H7 (cell line): ENCODE results near the gene FBXL7. TPM values are rescaled to one million over a fixed set of nuclear protein-coding genes. Genes with fewer than 3 reads are reported as not detected.

ENCODE experiments used
- DNase-seq: peaks from one replicate; pipeline ENCODE4 v3.0.0; 2012
- H3K27me3 ChIP-seq: 2 replicates; pipeline ENCODE4 v1.6.0; 2011; ENCODE audit warnings: mild to moderate bottlenecking, low read length; ENCODE audit not compliant: control insufficient read depth, insufficient read depth
- H3K36me3 ChIP-seq: replicated peaks from 2 replicates; pipeline ENCODE4 v1.5.1; 2011; ENCODE audit warnings: low read length; ENCODE audit not compliant: control insufficient read depth, insufficient read depth
- H3K4me3 ChIP-seq: 2 replicates; pipeline ENCODE4 v1.5.1; 2011; ENCODE audit warnings: low read depth, mild to moderate bottlenecking, control low read depth, low read length, moderate library complexity; ENCODE audit not compliant: insufficient read depth
- total RNA-seq: library from RNA; depleted of rRNA; stranded (reverse); fragments of >200 nt; shearing (Covaris generic); gene quantifications from 2 replicates; pipeline ENCODE4 v1.2.3, GENCODE V29; 2014

Gene FBXL7
- total RNA-seq, 1 experiment from 2014 or later: 7.5 TPM

GRCh38 chr5:15940905-15941304, 440.9 kb downstream of the FBXL7 start:
- Histone ChIP-seq H3K4me3 (no peak overlapping the region), H3K27me3 (no peaks in the 10 kb centered on the region), H3K36me3 (no peaks in the 10 kb centered on the region; the same call in 1 of the 2 replicates)
- DNase-seq: no peak

DNA sequence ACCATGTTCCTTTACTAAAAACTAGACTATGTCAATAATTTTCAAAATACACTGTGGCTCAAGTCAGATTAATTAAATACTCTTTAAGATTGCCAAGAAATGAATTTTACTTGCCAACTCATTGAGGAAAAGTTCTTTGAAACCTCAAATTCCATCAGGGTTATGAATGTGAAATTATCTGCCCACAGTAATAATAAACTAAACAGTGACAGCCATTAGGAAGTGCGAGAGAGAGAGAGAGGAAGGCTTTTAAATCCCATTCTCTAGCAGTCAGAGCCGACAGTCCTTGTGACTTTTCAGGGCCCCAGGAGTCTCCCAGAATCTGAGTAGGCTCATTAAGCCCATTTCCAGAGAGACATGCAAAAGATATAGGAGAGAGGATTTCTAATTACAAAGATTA, 443.5 kb downstream of the FBXL7 start:
- Histone ChIP-seq H3K27me3 (no peaks in the 10 kb centered on the region), H3K4me3 (no peak overlapping the region), H3K36me3 (no peaks in the 10 kb centered on the region; the same call in 1 of the 2 replicates)
- no peak for DNase-seq

DNA sequence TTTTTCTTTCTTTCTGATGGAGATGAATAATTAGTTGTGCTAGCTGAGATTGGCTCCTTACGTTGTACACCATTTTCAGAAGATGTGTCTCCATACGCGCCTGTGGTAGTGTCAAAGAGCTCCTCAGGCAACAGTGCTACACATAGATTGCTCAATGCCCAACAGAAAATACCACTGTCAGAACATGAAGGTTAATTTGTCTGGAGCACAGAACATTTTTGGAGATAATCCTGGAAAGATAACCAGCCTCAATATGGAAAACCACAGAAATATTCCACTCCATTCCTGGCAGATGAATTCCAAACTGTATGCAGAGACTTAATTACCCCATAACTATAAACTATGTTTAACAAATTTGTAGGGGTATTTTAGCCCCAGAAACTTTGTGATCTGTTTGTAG, 446.0 kb downstream of the FBXL7 start:
- no peak overlapping the region for H3K4me3 ChIP-seq
- H3K27me3 ChIP-seq: no peaks in the 10 kb centered on the region
- no peaks in the 10 kb centered on the region for H3K36me3 ChIP-seq
- DNase-seq: no peak

- Histone ChIP-seq H3K27me3 (no peaks in the 10 kb centered on the region), H3K36me3 (no peaks in the 10 kb centered on the region), H3K4me3 (no peak overlapping the region)
- no peak for DNase-seq
These were observed 448.2 kb downstream of the FBXL7 start for GRCh38 chr5:15948190-15948589.

DNA sequence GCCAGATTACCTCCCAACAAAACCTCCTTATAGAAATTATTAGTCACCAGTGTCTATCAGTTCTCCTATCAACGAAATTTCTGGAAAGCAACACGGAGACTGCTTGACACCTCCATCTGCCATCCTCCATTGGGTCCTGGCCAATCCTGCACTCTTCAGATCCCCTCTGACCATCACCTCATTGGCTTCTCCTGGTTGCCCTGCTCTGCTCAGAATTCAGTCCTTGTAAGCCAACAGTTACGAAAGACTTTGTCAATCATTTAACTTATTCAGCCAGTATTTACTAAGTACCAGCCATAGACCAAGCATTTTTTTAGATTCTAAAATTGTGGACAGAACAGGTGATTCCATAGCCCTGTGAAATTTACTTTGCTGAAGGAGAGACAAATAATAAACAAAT, 451.1 kb downstream of the FBXL7 start:
- Histone ChIP-seq H3K36me3 (no peaks in the 10 kb centered on the region), H3K27me3 (no peaks in the 10 kb centered on the region), H3K4me3 (no peak overlapping the region)
- DNase-seq: no peak

DNA sequence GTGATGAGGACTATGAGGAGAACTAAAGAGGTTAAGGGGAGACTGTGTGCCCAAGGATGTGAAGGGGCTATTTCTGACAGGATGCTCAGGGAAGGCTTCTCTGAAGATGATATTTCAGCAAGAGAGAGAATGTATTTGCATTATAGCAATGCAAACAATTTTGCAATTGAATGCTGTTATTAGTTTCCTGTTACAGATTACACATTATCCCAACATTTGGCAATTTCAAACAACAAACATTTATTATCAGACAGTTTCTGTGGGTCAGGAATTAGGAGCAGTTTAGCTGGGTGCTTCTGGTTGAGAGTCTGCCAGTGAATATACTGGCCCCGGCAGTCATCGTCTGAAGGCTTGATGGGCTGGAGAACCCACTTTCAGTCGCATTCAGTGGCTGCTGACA, 451.6 kb downstream of the FBXL7 start:
- no peak overlapping the region for H3K4me3 ChIP-seq
- DNase-seq: no peak
- H3K27me3 ChIP-seq: no peaks in the 10 kb centered on the region
- no peaks in the 10 kb centered on the region for H3K36me3 ChIP-seq

DNA sequence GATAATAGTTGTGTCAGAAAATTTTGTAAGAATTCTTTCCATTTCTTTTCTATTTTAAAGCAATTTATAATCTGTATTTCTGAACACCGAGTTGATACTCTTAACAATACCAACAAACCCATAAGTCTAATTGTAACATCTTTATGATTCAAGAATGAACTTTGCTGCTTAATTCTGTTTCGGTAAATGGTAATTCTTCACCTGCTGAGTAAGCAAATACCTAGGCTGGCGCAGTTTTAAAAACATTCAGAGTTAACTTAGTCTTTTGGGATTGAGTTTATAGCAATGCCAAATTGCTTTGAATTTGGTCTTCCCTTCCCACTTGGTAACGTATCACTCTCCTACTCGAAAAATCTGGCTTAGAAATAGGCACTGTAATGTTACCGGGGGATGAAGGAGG, 456.6 kb downstream of the FBXL7 start:
- Histone ChIP-seq H3K27me3 (no peaks in the 10 kb centered on the region), H3K4me3 (no peak overlapping the region)

GRCh38 chr5:15957124-15957523, 457.1 kb downstream of the FBXL7 start:
- DNase-seq: no peak
- H3K27me3 ChIP-seq: no peaks in the 10 kb centered on the region
- H3K4me3 ChIP-seq: no peak overlapping the region
- H3K36me3 ChIP-seq: no peaks in the 10 kb centered on the region

More for the DNA sequence above, 456.6 kb downstream of the FBXL7 start:
- no peaks in the 10 kb centered on the region for H3K36me3 ChIP-seq
- DNase-seq: no peak

GRCh38 chr5:15959370-15960164, 459.6 kb downstream of the FBXL7 start:
- H3K36me3 ChIP-seq: no peaks in the 10 kb centered on the region
- no peak overlapping the region for H3K4me3 ChIP-seq
- DNase-seq: no peak
- H3K27me3 ChIP-seq: no peaks in the 10 kb centered on the region

DNA sequence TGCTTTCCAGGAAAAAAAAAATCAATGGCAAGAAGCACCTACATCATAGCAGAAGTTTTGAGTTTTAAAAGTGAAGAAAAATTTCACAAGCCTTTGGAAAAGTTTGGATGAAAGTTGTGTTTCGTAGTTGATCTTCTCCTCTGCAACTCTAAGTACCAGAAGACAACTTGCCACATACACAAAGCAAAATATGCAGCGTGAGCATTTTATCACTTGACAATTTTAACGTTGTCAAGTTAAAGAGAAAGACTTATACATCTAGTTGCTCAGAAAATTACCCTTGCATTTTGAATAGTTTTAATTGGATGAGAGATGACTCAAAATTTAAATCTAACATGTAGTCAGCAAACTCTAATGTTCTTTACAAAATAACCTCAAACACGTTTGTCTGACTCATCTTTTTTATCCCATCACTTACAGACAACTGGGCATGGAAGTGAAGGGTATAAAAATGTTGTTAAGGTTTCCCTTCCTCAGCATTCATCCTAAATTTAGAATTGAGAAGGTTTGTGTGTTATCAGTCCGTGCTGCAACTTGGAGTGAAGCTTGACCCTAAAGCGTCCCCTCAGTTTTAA, 466.2 kb downstream of the FBXL7 start:
- Histone ChIP-seq H3K36me3 (no peaks in the 10 kb centered on the region), H3K4me3 (no peak overlapping the region), H3K27me3 (no peaks in the 10 kb centered on the region)
- no peak for DNase-seq

- Histone ChIP-seq H3K27me3 (no peaks in the 10 kb centered on the region), H3K4me3 (no peak overlapping the region), H3K36me3 (no peaks in the 10 kb centered on the region)
- no peak for DNase-seq
These were observed 466.7 kb downstream of the FBXL7 start for GRCh38 chr5:15966651-15967050.

DNA sequence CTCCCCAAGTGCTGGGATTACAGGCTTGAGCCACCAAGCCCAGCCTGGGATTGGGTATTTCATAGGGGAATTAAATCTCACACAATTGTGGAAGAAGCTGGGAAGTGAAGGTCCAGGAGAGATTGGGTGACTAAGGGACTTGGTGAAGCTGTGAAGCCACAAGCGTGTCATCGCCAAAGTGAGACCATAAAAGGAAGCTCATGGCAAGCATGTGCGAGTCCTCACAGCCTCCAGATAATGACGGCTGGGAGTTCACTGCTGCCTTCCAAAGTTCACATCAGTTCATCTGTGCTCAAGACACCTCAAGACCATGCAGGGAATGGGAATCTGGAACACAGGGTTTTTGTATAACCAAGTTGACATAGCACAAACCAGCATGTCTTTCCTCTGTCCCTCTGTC, 469.0 kb downstream of the FBXL7 start:
- Histone ChIP-seq H3K27me3 (no peaks in the 10 kb centered on the region), H3K4me3 (no peak overlapping the region), H3K36me3 (no peaks in the 10 kb centered on the region)
- DNase-seq: no peak

DNA sequence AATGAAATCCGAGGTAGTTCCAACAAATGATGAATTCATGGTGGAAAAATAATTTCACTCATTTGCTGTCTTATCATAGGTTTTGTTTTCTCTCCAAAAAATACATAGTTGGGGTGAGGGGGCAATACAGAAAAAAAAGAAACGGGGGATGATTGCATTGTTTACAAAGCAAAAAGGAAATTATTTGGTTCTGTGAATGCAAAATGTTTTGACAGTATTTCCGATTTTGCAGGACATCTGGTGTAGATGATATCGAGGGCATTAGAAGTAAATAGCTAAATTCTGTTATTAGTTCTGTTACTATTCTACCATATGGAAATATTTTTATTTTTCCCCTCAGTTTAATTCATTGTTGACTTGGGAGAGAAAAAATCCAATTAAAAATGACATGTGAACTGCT, 477.9 kb downstream of the FBXL7 start:
- H3K27me3 ChIP-seq: no peaks in the 10 kb centered on the region
- no peak overlapping the region for H3K4me3 ChIP-seq
- DNase-seq: no peak
- no peaks in the 10 kb centered on the region for H3K36me3 ChIP-seq

DNA sequence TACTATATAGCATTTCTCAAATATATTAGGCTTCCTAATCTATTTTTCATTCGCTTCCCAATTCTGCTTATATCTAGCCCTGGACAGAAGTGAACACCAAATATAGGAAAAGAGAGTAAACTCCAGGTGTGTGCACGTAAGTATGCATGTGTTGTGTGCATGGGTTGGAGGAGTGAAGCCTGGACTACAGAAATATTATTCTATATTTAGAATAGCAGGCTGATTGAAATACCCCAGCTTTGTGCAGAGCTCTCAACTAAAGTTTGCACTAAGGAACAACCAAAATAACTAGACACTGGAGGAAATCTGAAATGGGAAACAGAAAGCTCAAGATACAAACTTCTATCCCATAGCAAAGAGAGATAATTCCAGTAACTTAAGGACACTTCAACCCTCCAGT, 480.9 kb downstream of the FBXL7 start:
- Histone ChIP-seq H3K4me3 (no peak overlapping the region), H3K27me3 (no peaks in the 10 kb centered on the region), H3K36me3 (no peaks in the 10 kb centered on the region)
- no peak for DNase-seq

DNA sequence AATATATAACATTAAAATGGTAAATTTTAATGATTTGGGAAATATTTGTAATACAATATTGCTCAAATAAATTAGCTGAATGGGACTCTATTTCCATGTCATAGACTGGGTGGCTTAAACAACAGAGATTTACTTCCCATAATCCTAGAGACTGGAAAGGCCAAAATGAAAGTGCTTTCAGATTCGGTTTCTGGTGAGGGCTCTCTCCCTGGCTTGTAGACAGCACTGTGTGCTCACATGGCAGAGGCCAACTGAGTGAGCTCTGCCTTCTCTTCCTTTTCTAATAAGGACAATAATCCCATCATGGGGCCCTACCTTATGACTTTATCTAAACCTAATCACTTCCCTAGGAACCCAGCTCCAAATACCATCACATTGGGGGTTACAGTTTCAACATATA, 483.4 kb downstream of the FBXL7 start:
- no peaks in the 10 kb centered on the region for H3K36me3 ChIP-seq

More for the DNA sequence above, 483.4 kb downstream of the FBXL7 start:
- Histone ChIP-seq H3K4me3 (no peak overlapping the region), H3K27me3 (no peaks in the 10 kb centered on the region)
- DNase-seq: no peak
